ENCODE measurements around the gene ONECUT3. TPM values are rescaled to one million over a fixed set of nuclear protein-coding genes. Genes with fewer than 3 reads are reported as not detected.

The ONECUT3 gene
- total RNA-seq, 5 donors from 2014 or later (not counting 1 experiment from before 2014, with no cell fraction given), result 0.03 TPM; not detected in 3

- no peak overlapping the region for H3K4me3 Mint-ChIP-seq
These were observed 6.7 kb upstream of the ONECUT3 start for GRCh38 chr19:1746401-1747284.

GRCh38 chr19:1747285-1748114 is 5.8 kb upstream of the ONECUT3 start:
- ChIA-PET POLR2A (no interaction called here), CTCF (no interaction called here)
- Histone ChIP-seq H3K36me3 (ENCODE audit: control insufficient read depth in 2 of 2, extremely low read depth in 1 of 2, insufficient read depth in 1 of 2, low read length in 1 of 2) (no peaks in the 10 kb centered on the region), H3K27ac (ENCODE audit: low read length) (no peak overlapping the region), H3K4me3 (ENCODE audit: control insufficient read depth in 1 of 2, extremely low read depth in 1 of 2, low read length in 1 of 2) (no peak overlapping the region), H3K9me3 (no peaks in the 10 kb centered on the region), H3K4me1 (ENCODE audit: control insufficient read depth in 1 of 2, extremely low read depth in 1 of 2, insufficient read depth in 2 of 2, low read length in 2 of 2) (peaks cover 6 to 37% of the 10 kb centered on the region in 2 experiments), H3K27me3 (replicated peaks in 1 of 2; ENCODE audit: control insufficient read depth in 2 of 2, extremely low read depth in 1 of 2, insufficient read depth in 2 of 2, low read length in 1 of 2) (peaks cover 10 to 92% of the 10 kb centered on the region in 2 experiments)
- no peaks in the 10 kb centered on the region for H3K9me3 Mint-ChIP-seq
- H3K36me3 Mint-ChIP-seq, result no peaks in the 10 kb centered on the region
- H3K4me1 Mint-ChIP-seq, result peaks cover 4 to 21% (median 15%) of the 10 kb centered on the region in 3 donors
- peak; percentile 43 to 62 (median 51) for ATAC-seq (replicated peaks in 1 of 4)
- peak in 4 of 35 experiments; percentile 11 to 31 (median 30) for DNase-seq
- H3K27ac Mint-ChIP-seq, result peak overlapping the region in 1 of 2 donors; percentile 43
- WGBS (ENCODE audit: insufficient coverage), result 10% methylated on average over 3 of the region's 22 CpGs
- H3K27me3 Mint-ChIP-seq, result peaks cover 16 to 61% of the 10 kb centered on the region in 2 donors
- peak overlapping the region in 2 of 3 donors; percentile 43 to 56 for H3K4me3 Mint-ChIP-seq

More at GRCh38 chr19:1746401-1747284, 6.7 kb upstream of the ONECUT3 start:
- peaks cover 10 to 90% of the 10 kb centered on the region in 2 experiments for H3K27me3 ChIP-seq (replicated peaks in 1 of 2; ENCODE audit: control insufficient read depth in 2 of 2, extremely low read depth in 1 of 2, insufficient read depth in 2 of 2, low read length in 1 of 2)
- H3K4me1 ChIP-seq (ENCODE audit: control insufficient read depth in 1 of 2, extremely low read depth in 1 of 2, insufficient read depth in 2 of 2, low read length in 2 of 2), result peaks cover 6 to 37% of the 10 kb centered on the region in 2 experiments
- no peak overlapping the region for H3K27ac ChIP-seq (ENCODE audit: low read length)
- H3K36me3 ChIP-seq (ENCODE audit: control insufficient read depth in 2 of 2, extremely low read depth in 1 of 2, insufficient read depth in 1 of 2, low read length in 1 of 2), result no peaks in the 10 kb centered on the region
- H3K9me3 ChIP-seq, result no peaks in the 10 kb centered on the region
- peaks cover 18 to 61% of the 10 kb centered on the region in 2 donors for H3K27me3 Mint-ChIP-seq
- H3K36me3 Mint-ChIP-seq, result no peaks in the 10 kb centered on the region
- no peak overlapping the region for H3K27ac Mint-ChIP-seq
- ATAC-seq (replicated peaks in 1 of 4) (peak in 1 of 4 experiments; percentile 14), DNase-seq (no peak)
- ChIA-PET CTCF (no interaction called here), POLR2A (no interaction called here)
- 11% methylated on average over 22 of the region's 31 CpGs for WGBS (ENCODE audit: insufficient coverage)
- H3K4me3 ChIP-seq (ENCODE audit: control insufficient read depth in 1 of 2, extremely low read depth in 1 of 2, low read length in 1 of 2), result no peak overlapping the region
- no peaks in the 10 kb centered on the region for H3K9me3 Mint-ChIP-seq
- H3K4me1 Mint-ChIP-seq, result peaks cover 4 to 21% (median 15%) of the 10 kb centered on the region in 3 donors

- Mint-ChIP-seq H3K9me3 (no peaks in the 10 kb centered on the region), H3K4me1 (peaks cover 4 to 21% (median 15%) of the 10 kb centered on the region in 3 donors), H3K4me3 (peak overlapping the region in 2 of 3 donors; percentile 43 to 56), H3K27ac (no peak overlapping the region), H3K27me3 (peaks cover 21 to 62% of the 10 kb centered on the region in 2 donors), H3K36me3 (no peaks in the 10 kb centered on the region)
- 3% methylated on average over 50 of the region's 61 CpGs for WGBS (ENCODE audit: insufficient coverage)
- ChIA-PET CTCF (no interaction called here), POLR2A (no interaction called here)
- Histone ChIP-seq H3K4me3 (ENCODE audit: control insufficient read depth in 1 of 2, extremely low read depth in 1 of 2, low read length in 1 of 2) (peak overlapping the region; percentile 19 to 33), H3K4me1 (ENCODE audit: control insufficient read depth in 1 of 2, extremely low read depth in 1 of 2, insufficient read depth in 2 of 2, low read length in 2 of 2) (peaks cover 6 to 37% of the 10 kb centered on the region in 2 experiments), H3K27me3 (replicated peaks in 1 of 2; ENCODE audit: control insufficient read depth in 2 of 2, extremely low read depth in 1 of 2, insufficient read depth in 2 of 2, low read length in 1 of 2) (peaks cover 10 to 91% of the 10 kb centered on the region in 2 experiments), H3K36me3 (ENCODE audit: control insufficient read depth in 2 of 2, extremely low read depth in 1 of 2, insufficient read depth in 1 of 2, low read length in 1 of 2) (no peaks in the 10 kb centered on the region), H3K9me3 (no peaks in the 10 kb centered on the region), H3K27ac (ENCODE audit: low read length) (no peak overlapping the region)
- ATAC-seq (replicated peaks in 1 of 4) (peak in 3 of 4 experiments; percentile 12 to 38 (median 26)), DNase-seq (no peak)
These were observed 5.0 kb upstream of the ONECUT3 start for GRCh38 chr19:1748115-1748872.

- H3K27me3 ChIP-seq (replicated peaks in 1 of 2; ENCODE audit: control insufficient read depth in 2 of 2, extremely low read depth in 1 of 2, insufficient read depth in 2 of 2, low read length in 1 of 2), result peaks cover 10 to 86% of the 10 kb centered on the region in 2 experiments
- H3K36me3 ChIP-seq (ENCODE audit: control insufficient read depth in 2 of 2, extremely low read depth in 1 of 2, insufficient read depth in 1 of 2, low read length in 1 of 2), result no peaks in the 10 kb centered on the region
- Mint-ChIP-seq H3K27me3 (peaks cover 21 to 59% of the 10 kb centered on the region in 2 donors), H3K9me3 (no peaks in the 10 kb centered on the region), H3K27ac (no peak overlapping the region), H3K4me3 (peak overlapping the region in 1 of 3 donors; percentile 29), H3K36me3 (no peaks in the 10 kb centered on the region), H3K4me1 (peaks cover 4 to 21% (median 15%) of the 10 kb centered on the region in 3 donors)
- no peak overlapping the region for H3K27ac ChIP-seq (ENCODE audit: low read length)
- no peaks in the 10 kb centered on the region for H3K9me3 ChIP-seq
- DNase-seq, result no peak
- 6% methylated on average over 45 of the region's 45 CpGs for WGBS (ENCODE audit: insufficient coverage)
- CTCF ChIA-PET, result no interaction called here
- H3K4me3 ChIP-seq (ENCODE audit: control insufficient read depth in 1 of 2, extremely low read depth in 1 of 2, low read length in 1 of 2), result peak overlapping the region in 1 of 2 donors; percentile 38
- peaks cover 6 to 37% of the 10 kb centered on the region in 2 experiments for H3K4me1 ChIP-seq (ENCODE audit: control insufficient read depth in 1 of 2, extremely low read depth in 1 of 2, insufficient read depth in 2 of 2, low read length in 2 of 2)
- POLR2A ChIA-PET, result no interaction called here
- no peak for ATAC-seq (replicated peaks in 1 of 4)
These were observed 4.4 kb upstream of the ONECUT3 start for GRCh38 chr19:1748873-1749341.

- peaks cover 10 to 84% of the 10 kb centered on the region in 2 experiments for H3K27me3 ChIP-seq (replicated peaks in 1 of 2; ENCODE audit: control insufficient read depth in 2 of 2, extremely low read depth in 1 of 2, insufficient read depth in 2 of 2, low read length in 1 of 2)
- ATAC-seq (replicated peaks in 1 of 4), result no peak
- peak overlapping the region in 1 of 2 donors; percentile 38 for H3K4me3 ChIP-seq (ENCODE audit: control insufficient read depth in 1 of 2, extremely low read depth in 1 of 2, low read length in 1 of 2)
- Mint-ChIP-seq H3K4me1 (peaks cover 4 to 23% (median 15%) of the 10 kb centered on the region in 3 donors), H3K9me3 (no peaks in the 10 kb centered on the region), H3K27ac (no peak overlapping the region), H3K27me3 (peaks cover 21 to 57% of the 10 kb centered on the region in 2 donors), H3K4me3 (peak overlapping the region in 2 of 3 donors; percentile 31 to 35), H3K36me3 (no peaks in the 10 kb centered on the region)
- CTCF ChIA-PET, result interaction anchor here in 1 of 2 donors (0.6 kb wide), 1 partner anchor 1091 kb away, joined by 3 read pairs; no protein-coding TSS in a partner anchor
- DNase-seq, result no peak
- no peaks in the 10 kb centered on the region for H3K9me3 ChIP-seq
- WGBS (ENCODE audit: insufficient coverage), result 4% methylated on average over 95 of the region's 99 CpGs
- no peak overlapping the region for H3K27ac ChIP-seq (ENCODE audit: low read length)
- H3K36me3 ChIP-seq (ENCODE audit: control insufficient read depth in 2 of 2, extremely low read depth in 1 of 2, insufficient read depth in 1 of 2, low read length in 1 of 2), result no peaks in the 10 kb centered on the region
- POLR2A ChIA-PET, result no interaction called here
- peaks cover 6 to 40% of the 10 kb centered on the region in 2 experiments for H3K4me1 ChIP-seq (ENCODE audit: control insufficient read depth in 1 of 2, extremely low read depth in 1 of 2, insufficient read depth in 2 of 2, low read length in 2 of 2)
These were observed 3.6 kb upstream of the ONECUT3 start for GRCh38 chr19:1749373-1750342.
